NK-92 treated with Interleukin-12 subunit alpha and Interleukin-12 subunit beta, amount 100 ng/mL, for 24 hours (cell line): ENCODE results near the gene USP40.
"Not testable (repeated sequence)": the region's sequence is repeated elsewhere in the genome, so short reads cannot be mapped to it uniquely, and the experiment has no call there.

Experiments
- DNase-seq: peaks from one replicate; lab custom pipeline; 2025; lab: John Stamatoyannopoulos, UW

Gene USP40, protein sequence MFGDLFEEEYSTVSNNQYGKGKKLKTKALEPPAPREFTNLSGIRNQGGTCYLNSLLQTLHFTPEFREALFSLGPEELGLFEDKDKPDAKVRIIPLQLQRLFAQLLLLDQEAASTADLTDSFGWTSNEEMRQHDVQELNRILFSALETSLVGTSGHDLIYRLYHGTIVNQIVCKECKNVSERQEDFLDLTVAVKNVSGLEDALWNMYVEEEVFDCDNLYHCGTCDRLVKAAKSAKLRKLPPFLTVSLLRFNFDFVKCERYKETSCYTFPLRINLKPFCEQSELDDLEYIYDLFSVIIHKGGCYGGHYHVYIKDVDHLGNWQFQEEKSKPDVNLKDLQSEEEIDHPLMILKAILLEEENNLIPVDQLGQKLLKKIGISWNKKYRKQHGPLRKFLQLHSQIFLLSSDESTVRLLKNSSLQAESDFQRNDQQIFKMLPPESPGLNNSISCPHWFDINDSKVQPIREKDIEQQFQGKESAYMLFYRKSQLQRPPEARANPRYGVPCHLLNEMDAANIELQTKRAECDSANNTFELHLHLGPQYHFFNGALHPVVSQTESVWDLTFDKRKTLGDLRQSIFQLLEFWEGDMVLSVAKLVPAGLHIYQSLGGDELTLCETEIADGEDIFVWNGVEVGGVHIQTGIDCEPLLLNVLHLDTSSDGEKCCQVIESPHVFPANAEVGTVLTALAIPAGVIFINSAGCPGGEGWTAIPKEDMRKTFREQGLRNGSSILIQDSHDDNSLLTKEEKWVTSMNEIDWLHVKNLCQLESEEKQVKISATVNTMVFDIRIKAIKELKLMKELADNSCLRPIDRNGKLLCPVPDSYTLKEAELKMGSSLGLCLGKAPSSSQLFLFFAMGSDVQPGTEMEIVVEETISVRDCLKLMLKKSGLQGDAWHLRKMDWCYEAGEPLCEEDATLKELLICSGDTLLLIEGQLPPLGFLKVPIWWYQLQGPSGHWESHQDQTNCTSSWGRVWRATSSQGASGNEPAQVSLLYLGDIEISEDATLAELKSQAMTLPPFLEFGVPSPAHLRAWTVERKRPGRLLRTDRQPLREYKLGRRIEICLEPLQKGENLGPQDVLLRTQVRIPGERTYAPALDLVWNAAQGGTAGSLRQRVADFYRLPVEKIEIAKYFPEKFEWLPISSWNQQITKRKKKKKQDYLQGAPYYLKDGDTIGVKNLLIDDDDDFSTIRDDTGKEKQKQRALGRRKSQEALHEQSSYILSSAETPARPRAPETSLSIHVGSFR

GRCh38 chr2:233566141-233566956 lies at the start of gene USP40:
USP40 (minus strand) TSS chr2:233566782; CDS start chr2:233565554, 1,228 bp downstream.
- DNase-seq: no peak

DNA sequence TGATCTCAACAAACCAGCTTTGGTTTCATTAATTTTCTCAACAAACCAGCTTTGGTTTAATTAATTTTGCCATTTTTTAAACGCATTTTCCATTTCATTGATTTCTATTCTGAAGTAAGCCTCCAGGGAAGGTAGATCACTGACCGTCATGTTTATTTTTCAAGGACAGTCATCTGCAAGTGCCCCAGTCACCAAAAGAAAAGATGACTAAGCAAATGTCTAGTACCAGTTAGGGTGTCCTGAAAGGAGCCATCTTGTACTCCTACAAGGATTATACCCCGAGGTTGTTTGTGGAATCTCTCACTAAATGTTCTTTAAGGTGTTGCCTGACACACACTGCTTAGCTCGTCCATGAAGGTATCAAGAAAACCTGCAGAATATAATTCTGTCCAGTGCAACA lies 44.7 kb upstream of the USP40 start:
- no peak for DNase-seq

DNA sequence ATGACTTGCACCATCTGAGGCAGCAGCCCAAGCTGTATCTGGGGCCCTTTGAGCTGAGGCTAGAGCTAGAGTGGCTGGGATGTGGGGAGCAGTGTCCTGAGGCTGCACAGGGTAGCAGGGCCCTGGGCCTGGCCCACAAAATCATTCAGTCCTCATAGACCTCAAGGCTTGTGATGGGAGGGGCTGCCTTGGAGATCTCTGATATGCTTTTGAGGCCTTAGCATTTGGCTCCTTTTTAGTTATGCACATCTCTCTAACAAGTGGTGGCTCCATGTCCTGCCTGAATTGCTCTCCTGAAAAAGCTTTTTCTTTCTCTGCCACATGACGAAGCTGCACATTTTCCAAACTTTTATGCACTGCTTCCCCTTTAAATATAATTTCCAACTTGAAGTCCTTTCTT lies 39.1 kb upstream of the USP40 start:
- no peak for DNase-seq

DNA sequence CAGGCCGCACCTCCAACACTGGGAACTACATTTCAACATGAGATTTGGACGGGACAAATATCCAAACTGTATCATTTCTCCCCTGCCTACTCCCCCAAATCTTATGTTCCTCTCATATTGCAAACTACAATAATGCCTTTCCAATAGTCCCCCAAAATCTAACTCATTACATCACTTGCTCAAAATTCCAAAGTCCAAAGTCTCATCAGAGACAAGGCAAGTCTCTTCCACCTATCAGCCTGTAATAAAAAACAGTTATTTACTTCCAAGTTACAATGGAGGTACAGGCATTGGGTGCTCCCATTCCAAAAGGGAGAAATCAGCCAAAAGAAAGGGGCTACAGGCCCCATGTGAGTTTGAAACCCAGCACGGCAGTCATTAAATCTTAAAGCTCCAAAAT lies 38.2 kb upstream of the USP40 start:
- no peak for DNase-seq

GRCh38 chr2:233603520-233603919 lies 36.9 kb upstream of the USP40 start:
- no peak for DNase-seq

DNA sequence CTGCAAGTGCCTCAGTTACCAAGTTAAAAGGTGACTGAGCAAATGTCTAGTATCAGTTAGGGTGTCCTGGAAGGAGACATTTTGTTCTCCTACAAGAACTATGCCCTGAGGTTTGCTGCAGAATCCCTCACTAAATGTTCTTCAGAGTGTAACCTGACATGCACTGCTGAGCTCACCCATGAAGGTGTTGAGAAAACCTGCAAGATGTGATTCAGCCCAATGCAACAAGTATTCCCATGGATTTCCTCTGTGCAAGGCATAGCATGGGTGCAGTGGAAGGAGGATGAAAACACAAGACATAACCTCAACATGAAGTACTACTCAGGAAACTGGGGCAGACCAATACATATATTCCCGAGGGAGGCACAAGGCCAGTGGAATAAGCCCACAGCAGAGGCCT lies 35.5 kb upstream of the USP40 start:
- no peak for DNase-seq

DNA sequence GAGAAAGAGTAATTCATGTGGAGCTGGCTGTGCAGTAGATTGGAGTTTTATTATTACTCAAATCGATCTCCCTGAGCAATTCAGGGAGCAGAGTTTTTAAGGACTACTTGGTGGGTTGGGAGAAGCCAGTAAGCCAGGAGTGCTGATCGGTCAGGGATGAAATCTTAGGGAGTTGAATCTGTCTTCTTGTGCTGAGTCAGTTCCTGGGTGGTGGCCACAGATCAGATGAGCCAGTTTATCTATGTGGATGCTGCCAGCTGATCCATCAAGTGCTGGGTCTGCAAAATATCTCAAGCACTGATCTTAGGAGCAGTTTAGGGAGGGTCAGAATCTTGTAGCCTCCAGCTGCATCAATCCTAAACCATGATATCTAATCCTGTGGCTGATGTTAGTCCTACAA lies 33.8 kb upstream of the USP40 start:
- DNase-seq: no peak

GRCh38 chr2:233598952-233599351 lies 32.4 kb upstream of the USP40 start:
- no peak for DNase-seq

- no peak for DNase-seq
Observed at GRCh38 chr2:233597522-233597921, 30.9 kb upstream of the USP40 start.

GRCh38 chr2:233593201-233593600 lies 26.6 kb upstream of the USP40 start:
- no peak for DNase-seq

GRCh38 chr2:233592706-233593105 lies 26.1 kb upstream of the USP40 start:
- DNase-seq: not testable (repeated sequence)

- no peak for DNase-seq
Observed at GRCh38 chr2:233588400-233588799, 21.8 kb upstream of the USP40 start.

DNA sequence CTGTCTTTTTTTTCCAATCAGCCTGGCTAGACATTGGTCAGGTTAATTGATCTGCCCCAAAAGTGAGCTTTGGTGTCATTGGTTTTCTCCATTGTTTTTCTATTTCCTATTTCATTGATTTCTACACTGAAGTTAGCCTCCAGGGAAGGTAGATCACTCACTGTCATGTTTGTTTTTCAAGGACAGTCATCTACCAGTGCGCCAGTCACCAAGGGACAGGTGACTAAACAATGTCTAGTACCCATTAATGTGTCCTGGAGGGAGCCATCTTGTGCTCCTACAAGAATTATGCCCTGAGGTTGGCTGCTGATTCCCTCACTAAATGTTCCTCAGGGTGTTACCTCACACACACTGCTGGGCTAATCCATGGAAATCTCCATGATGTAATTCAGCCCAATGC lies 17.6 kb upstream of the USP40 start:
- no peak for DNase-seq

DNA sequence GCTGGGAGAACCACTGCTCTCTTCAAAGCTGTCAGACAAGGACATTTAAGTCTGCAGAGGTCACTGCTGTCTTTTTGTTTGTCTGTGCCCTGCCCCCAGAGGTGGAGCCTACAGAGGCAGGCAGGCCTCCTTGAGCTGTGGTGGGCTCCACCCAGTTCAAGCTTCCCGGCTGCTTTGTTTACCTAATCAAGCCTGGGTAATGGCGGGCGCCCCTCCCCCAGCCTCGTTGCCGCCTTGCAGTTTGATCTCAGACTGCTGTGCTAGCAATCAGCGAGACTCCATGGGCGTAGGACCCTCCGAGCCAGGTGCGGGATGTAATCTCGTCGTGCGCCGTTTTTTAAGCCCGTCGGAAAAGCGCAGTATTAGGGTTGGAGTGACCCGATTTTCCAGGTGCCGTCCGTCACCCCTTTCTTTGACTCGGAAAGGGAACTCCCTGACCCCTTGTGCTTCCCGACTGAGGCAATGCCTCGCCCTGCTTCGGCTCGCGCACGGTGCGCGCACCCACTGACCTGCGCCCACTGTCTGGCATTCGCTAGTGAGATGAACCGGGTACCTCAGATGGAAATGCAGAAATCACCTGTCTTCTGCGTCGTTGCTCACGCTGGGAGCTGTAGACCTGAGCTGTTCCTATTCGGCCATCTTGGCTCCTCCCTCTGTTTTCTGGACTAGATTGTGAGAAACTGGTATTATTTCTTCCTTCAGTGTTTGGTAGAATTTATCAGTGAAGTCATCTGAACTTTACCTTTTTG lies 16.8 kb upstream of the USP40 start:
- not testable (repeated sequence) for DNase-seq

DNA sequence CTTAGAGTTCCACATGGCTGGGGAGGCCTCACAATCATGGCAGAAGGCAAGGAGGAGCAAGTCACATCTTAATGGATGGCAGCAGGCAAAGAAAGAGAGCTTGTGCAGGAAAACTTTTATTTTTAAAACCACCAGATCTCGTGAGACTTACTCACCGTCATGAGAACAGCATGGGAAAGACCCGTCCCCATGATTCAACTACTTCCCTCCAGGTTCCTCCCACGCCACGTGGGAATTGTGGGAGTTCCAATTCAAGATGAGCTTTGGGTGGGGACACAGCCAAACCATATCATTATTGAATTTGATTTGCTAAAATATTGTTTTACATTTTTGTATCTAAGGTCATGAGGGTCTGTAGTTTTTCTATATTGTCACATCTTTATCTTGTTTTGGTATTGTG lies 10.8 kb upstream of the USP40 start:
- not testable (repeated sequence) for DNase-seq

DNA sequence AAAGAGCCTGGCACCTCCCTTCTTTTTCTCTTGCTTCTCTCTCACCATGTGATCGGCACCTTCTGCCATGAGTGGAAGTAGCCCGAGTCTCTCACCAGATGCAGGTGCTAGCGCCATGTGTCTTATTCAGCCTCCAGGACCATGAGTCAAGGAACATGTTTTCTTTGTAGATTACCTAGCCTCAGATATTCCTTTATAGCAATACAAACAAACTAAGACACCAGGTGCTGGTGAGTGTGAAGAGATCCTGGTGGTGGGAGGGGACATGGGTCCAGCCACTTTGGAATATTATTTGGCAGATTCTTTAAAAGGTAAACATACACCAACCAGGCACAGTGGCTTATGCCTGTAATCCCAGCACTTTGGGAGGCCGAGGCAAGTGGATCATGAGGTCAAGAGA lies 5.9 kb upstream of the USP40 start:
- DNase-seq: no peak

- no peak for DNase-seq
Observed at GRCh38 chr2:233571462-233571861, 4.9 kb upstream of the USP40 start.

DNA sequence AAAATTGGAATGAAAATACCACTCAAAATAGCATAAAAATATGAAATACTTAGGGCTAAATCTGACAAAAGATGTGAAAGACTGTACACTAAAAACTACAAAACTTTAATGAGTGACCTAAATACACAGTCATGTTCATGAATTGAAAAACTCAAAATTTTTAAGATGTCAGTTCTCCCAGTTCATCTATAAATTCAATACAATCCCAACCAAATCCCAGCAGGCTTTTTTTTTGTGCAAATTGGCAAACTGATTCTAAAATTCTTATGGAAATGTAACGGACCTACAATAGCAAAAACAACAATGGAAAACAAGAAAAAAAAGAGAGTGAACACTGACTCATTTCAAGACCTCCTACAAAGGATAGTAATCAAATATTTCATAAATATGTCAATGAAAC lies 4.4 kb upstream of the USP40 start:
- no peak for DNase-seq

DNA sequence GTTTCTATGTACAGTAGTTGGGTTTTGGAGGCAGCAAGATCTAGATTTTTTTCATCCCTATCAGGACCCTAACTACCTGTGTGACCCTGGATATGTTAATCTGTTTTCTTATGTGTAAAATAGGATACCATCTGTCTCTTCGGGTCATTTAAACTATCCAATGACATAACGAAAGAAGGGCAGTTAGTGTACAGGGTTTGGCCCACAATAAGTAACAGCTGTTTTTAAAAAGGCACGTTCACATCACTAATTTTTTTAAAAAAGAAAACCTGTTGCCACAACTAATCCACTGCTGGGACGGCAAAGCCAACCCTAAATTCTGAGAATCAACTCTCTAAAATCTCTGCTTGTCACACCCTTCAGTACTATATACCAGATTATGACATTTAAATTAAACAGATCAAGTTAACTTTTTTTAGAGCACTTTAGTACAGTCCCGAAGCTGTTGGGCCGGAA lies 869 bp downstream of the USP40 start:
- no peak for DNase-seq

DNA sequence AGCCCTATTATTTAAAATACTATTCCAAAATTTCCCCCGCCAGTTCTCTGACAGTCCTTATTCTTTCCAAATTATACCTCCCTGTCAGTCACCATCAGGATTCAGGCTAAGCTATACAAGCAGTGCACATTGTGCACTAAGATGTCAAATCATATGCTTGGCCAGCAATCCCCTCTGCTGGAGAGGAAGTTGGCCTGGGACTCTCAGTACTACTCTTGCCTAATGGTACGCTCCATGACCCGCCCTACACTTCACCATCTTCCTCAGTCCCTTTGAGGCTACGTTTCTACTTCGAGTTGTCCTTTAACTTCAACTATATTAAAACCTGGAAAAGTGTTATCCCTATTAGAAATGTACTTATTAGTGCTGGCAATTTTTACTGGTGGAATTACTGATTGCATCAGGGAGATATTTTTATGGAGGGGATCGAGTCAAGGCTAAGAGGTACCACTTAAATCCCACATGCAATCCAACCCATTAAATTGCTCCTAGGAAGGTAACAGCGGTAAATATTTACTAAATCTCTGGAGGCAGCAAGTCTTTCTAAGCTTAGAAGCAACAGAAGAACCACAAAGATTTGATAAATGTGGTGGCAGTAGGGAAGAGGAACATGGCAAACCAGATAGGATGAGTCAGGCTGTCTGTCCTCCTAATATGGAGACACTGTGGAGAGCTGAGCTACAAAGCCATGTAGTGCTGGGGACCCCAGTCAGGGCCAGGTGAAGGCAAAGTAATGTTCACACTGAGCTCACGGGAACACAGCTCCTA lies 2.7 kb downstream of the USP40 start:
- DNase-seq: no peak
